Gastroesophageal sphincter (tissue), 3 donors: ENCODE results near the gene SLC7A7.
A peak's percentile ranks its signal among the peaks of the same experiment; 100 is the strongest.

Experiments
- EP300 ChIP-seq: sonication (generic); formaldehyde crosslinking; IDR thresholded peaks from one replicate; pipeline ENCODE4 v1.6.1; 2017; ENCODE audit warnings: antibody characterized with exemption, mild to moderate bottlenecking
- POLR2A ChIP-seq, 2 donors: fragments of 450-650 bp; IDR thresholded peaks; one replicate each; pipeline ENCODE4 v1.6.1; 2017; ENCODE audit warnings: antibody characterized with exemption in 2 of 2, mild to moderate bottlenecking in 2 of 2, moderate library complexity in 1 of 2
- POLR2AphosphoS5 ChIP-seq: sonication (generic); formaldehyde crosslinking; IDR thresholded peaks from one replicate; pipeline ENCODE4 v1.6.1; 2017; ENCODE audit warnings: antibody characterized with exemption
- TF ChIP-seq, protein P1 (sequence below), 4 experiments: fragments of 200-600 bp in 2 of 4; fragments of 450-650 bp in 2 of 4; sonication (generic) in 1 of 4; IDR thresholded peaks; one replicate each; pipeline ENCODE4 v1.5.1; 2017 to 2019; ENCODE audit warnings: antibody characterized with exemption in 4 of 4, mild to moderate bottlenecking in 2 of 4, moderate library complexity in 2 of 4

DNA sequence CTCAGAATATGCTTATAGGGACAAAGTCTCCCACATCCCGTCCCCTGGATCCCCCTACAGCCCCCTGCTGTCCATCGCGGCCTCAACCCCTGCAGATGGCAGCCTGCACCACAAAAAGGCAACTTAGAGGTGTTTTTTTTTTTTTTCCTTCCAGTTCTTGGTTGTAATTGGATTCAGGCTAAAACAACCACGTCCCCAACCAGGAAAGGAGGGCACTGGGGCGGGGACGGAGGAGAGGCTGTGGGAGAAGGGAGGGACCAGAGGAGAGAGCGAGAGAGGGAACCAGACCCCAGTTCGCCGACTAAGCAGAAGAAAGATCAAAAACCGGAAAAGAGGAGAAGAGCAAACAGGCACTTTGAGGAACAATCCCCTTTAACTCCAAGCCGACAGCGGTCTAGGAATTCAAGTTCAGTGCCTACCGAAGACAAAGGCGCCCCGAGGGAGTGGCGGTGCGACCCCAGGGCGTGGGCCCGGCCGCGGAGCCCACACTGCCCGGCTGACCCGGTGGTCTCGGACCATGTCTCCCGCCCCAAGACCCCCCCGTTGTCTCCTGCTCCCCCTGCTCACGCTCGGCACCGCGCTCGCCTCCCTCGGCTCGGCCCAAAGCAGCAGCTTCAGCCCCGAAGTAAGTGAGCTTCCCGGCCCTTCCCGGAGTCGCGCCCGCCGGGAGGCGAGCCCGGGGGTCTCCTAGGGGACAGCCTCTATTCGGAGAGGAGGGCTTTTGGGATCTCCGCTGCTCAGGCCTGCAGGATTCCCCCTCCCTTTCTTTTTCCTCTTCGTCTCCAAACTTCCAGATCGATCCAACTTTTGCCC lies 21.3 kb upstream of the SLC7A7 start, which contains the start of gene MMP14:
- TF ChIP-seq, protein P1, sequence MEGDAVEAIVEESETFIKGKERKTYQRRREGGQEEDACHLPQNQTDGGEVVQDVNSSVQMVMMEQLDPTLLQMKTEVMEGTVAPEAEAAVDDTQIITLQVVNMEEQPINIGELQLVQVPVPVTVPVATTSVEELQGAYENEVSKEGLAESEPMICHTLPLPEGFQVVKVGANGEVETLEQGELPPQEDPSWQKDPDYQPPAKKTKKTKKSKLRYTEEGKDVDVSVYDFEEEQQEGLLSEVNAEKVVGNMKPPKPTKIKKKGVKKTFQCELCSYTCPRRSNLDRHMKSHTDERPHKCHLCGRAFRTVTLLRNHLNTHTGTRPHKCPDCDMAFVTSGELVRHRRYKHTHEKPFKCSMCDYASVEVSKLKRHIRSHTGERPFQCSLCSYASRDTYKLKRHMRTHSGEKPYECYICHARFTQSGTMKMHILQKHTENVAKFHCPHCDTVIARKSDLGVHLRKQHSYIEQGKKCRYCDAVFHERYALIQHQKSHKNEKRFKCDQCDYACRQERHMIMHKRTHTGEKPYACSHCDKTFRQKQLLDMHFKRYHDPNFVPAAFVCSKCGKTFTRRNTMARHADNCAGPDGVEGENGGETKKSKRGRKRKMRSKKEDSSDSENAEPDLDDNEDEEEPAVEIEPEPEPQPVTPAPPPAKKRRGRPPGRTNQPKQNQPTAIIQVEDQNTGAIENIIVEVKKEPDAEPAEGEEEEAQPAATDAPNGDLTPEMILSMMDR (IDR thresholded peaks at IDR 0.05), result peak in 3 of 4 experiments; percentile 36 to 71 (median 43)
- TF ChIP-seq POLR2AphosphoS5 (peak; percentile 89), EP300 (no peak), POLR2A (IDR thresholded peaks at IDR 0.05) (peak; percentile 58 to 73)
